GM21786 (cell line): Measurements from ENCODE around the gene PACSIN2.
"Not testable (repeated sequence)": the region's sequence is repeated elsewhere in the genome, so short reads cannot be mapped to it uniquely, and the experiment has no call there.

Experiments
- ATAC-seq: cut with Tn5 transposase; IDR thresholded peaks from one replicate; pipeline ENCODE4 v1.9.1; 2021; ENCODE audit not compliant: unreplicated experiment

Gene PACSIN2

GRCh38 chr22:42966497-42966896 lies 48.5 kb downstream of the PACSIN2 start:
- ATAC-seq, result no peak

GRCh38 chr22:42964994-42965699 lies 49.8 kb downstream of the PACSIN2 start:
- peak; percentile 60 for ATAC-seq

DNA sequence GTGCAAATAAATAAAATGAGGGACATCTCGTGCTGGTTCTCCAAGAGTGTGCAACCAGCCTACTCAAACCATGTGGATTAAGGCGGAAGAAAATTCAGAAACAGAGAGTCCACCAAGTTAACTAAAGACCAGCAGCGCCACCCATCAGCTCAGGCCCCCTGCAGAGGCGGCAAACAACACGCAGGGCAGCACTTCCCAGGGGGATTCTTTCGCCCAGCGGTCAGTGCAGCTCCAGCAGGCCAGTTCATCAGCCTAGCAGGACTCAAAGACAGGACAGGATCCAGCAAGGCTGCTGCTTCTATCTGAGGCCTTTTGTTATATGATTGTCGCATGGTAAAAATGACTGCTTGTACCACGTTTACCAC lies 51.7 kb downstream of the PACSIN2 start:
- no peak for ATAC-seq

DNA sequence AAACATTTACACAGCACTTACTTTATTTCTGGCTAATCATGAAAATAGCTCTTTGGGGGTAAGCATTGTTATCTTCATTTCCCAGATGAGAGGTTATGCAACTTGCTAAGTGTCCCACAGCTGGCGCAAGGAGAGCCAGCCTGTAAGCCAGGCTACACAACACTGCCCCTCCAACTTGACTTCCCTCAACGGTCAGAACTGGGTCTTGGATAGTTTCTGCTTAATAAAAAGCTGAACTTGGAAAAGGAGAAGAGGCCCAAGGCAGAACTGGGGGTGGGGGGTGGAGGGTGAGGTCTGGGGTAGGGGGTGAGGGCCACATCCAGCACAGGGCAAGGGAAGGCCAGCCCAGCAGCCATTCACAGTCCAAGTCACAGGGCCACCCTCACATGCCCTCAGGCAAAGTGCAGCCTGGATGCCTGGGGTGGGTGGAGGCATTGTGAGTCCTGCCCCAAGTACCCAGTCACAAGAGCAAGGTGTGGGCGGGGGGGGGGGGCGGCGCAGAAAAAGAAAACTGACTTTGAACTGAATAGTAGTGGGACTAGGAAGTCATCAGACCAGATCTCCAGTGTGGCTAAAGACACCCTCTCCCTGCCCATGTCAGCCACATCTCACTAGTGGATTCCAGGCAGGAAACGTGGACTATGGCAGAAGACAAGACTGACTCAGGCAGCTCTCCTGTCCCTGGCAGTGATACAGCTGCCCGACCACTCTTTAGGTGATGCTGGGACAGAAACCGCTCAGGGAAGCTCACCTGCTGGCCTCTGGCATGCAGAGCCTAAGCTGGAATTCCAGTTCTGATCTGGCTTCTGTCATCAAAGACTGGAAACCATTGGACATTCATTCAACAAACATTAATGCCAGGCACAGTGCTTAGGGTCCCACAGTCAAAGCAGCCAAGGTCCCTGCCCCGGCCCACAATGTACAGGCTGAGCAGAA lies 52.4 kb downstream of the PACSIN2 start:
- no peak for ATAC-seq

GRCh38 chr22:42961810-42962209 lies 53.1 kb downstream of the PACSIN2 start:
- no peak for ATAC-seq

DNA sequence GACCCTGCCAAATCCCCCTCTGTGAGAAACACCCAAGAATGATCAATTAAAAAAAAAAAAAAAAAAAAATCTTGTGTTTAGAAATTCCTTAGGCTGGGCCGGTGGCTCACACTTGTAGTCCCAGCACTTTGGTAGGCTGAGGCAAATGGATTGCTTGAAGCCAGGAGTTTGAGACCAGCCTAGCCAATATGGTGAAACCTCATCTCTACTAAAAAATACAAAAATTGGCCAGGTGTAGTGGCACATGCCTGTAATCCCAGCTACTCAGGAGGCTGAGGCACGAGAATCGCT lies 53.6 kb downstream of the PACSIN2 start:
- not testable (repeated sequence) for ATAC-seq

GRCh38 chr22:42960531-42961399 lies 54.2 kb downstream of the PACSIN2 start:
- no peak for ATAC-seq

DNA sequence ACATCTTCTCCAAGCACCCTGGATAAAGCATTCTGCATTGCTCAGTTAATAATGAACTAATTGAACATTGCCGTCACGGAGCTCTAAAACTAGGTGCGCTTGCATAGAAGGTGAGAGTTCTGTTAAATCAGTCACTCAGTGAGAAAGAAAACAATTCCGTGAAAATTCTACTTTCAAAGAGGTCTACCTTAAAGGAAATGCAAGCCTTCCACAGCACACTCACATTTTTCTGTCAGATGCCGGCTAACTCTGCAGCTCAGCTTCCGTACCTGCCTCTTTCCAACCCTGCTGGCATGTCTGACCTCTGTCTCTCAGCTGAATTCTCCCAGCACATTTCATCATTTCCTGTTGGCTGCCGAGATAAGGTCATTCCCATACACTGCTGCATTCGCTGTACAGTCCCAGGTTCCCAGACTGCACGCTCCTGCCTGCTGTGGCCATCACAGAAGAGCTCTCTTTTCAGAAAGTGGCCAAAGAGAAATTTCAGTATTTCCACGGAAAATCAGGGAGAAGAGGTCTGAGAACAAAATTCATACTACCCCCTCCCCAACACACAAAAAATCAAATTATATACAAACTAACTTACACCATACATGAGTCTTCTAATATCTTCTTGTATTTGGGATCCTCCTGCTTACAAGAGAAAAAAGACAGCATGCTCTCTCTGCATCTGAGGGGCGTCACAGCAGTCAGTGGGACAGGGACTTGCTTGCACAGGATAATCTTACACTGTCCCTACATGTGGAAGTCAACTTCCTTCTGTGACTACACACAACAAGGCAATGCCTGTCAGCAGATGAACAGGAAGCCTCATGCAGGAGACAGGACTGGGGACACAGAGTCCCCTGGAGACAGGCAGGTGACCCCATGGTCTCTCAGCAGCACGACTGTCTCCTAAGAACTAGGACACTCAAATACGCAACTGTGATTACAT lies 55.1 kb downstream of the PACSIN2 start:
- ATAC-seq, result no peak

- ATAC-seq, result no peak
Measured at GRCh38 chr22:42958937-42959336, 56.0 kb downstream of the PACSIN2 start.

- no peak for ATAC-seq
Measured at GRCh38 chr22:42957958-42958357, 57.0 kb downstream of the PACSIN2 start.

DNA sequence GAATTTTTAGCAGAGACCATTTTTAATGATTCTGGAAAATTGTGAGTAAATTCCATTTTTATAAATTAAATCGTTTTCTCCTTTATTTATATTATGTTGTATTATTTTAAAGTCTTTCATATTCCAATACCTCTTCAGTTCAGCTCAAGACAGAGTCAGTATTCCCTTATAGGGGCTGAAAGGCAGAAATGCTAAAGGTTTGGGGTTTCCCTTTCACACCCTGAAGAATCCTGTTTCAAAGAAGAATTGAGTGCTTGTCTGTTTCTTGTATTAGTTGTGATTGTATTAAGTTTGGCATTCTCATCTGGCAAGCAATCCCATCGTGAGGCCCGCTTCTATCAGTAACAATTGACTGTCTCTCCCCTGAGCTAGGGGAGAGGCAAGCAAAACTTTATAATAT lies 57.4 kb downstream of the PACSIN2 start:
- ATAC-seq, result no peak

GRCh38 chr22:42955848-42956247 lies 59.1 kb downstream of the PACSIN2 start:
- ATAC-seq, result no peak

DNA sequence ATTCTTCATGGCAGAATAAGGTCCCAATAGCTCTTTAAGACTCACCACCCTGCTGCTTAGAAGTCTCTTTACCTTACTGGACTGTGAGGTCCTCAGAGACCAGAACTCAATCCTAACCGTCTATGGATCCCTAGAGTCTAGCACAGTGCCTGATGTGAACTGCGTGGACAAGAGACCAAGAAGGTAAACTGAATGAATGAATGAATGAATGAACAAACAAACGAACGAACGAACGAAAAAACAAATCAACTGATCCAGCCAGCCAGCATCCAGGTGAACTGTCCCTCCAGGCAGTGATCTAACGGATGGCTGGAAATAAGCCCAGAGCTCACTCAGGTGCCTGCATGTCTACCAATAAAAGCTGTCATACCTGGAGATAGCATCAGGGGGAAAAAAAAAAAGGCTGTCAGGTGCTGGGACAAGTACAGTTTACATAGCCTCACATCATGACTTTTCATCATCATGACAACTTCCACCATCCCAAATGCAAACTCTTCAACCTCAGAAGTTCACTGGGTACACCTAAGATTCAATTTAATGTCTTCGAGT lies 59.8 kb downstream of the PACSIN2 start:
- no peak for ATAC-seq

GRCh38 chr22:42953751-42954150 lies 61.2 kb downstream of the PACSIN2 start:
- ATAC-seq, result not testable (repeated sequence)

DNA sequence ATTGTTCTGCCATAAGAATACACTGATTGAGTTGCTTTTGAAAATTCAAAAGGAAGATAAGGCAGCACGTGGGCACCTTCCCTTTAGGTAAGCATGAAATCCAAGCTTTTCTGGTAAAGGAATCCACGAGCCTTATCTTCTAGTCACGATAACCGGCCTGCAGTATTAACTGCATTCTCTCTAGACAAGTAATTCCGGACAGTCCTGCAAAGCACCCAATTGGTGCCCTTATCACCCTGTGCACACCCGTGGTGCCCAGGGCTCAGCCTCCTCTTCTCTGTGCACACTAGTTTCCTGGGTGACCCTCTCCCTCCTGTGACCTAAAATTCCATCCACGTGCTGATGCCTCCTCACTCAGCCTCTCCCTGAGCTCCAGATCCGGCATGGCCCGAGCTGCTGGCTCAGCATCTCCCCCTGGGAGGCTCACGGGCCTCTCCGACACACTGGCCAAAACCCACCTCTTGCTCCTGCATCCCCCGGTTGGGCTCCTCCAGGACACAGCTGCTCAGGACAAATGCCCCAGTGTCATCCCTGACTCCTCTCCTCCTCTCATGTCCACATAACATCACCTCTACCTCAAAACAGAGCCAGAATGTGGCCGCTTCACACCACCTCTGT lies 63.7 kb downstream of the PACSIN2 start:
- no peak for ATAC-seq

- ATAC-seq, result no peak
Measured at GRCh38 chr22:42950281-42950680, 64.7 kb downstream of the PACSIN2 start.

DNA sequence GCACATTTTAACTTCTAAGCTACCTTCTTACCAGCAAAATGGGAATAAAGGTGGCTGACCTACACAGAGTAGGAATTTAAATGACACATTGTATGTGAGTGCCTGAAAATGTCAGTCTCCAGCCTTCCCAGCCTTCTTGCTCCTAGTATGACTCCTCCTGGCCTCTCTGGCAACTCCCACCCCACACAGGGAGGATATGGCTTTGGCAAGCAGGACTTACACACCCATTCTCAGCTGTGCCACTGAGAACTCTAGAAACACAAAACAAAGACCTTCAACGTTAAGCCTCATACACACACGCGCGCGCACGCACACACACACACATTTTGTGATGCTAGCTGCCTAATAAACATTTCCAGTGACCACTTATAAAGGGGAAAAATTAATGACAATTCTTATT lies 65.8 kb downstream of the PACSIN2 start:
- no peak for ATAC-seq

GRCh38 chr22:42948294-42948693 lies 66.7 kb downstream of the PACSIN2 start:
- ATAC-seq, result no peak

- ATAC-seq, result no peak
Measured at GRCh38 chr22:42947211-42947990, 67.5 kb downstream of the PACSIN2 start.
